GM23338 (cell line): ENCODE measurements around the gene EXTL1. TPM values are rescaled to one million over a fixed set of nuclear protein-coding genes. Genes with fewer than 3 reads are reported as not detected.

ENCODE experiments used
- ATAC-seq: fragments of 200-7000 bp; cut with Tn5 transposase; 3 replicates; pipeline ENCODE4 v1.9.1; 2020
- DNase-seq: peaks from one replicate; pipeline ENCODE4 v3.0.0-alpha.2; 2015; ENCODE audit warnings: low spot score
- H2AFZ ChIP-seq: fragments of 200-600 bp; sonication (generic); 2 replicates; pipeline ENCODE4 v1.8.0; 2016; ENCODE audit warnings: antibody characterized with exemption, mild to moderate bottlenecking, moderate library complexity
- H3F3A ChIP-seq: fragments of 200-600 bp; sonication (generic); replicated peaks from 2 replicates; pipeline ENCODE4 v1.8.0; 2017; ENCODE audit warnings: antibody characterized with exemption, mixed run types, low read depth
- H3K27ac ChIP-seq: fragments of 200-600 bp; sonication (generic); 2 replicates; pipeline ENCODE4 v1.6.1; 2016; ENCODE audit warnings: low read depth
- H3K27me3 ChIP-seq: fragments of 200-600 bp; sonication (generic); 2 replicates; pipeline ENCODE4 v1.8.0; 2016; ENCODE audit warnings: mild to moderate bottlenecking, mixed run types, moderate library complexity; ENCODE audit not compliant: insufficient read depth
- H3K36me3 ChIP-seq: fragments of 200-600 bp; sonication (generic); 2 replicates; pipeline ENCODE4 v1.8.0; 2016; ENCODE audit warnings: mild to moderate bottlenecking; ENCODE audit not compliant: insufficient read depth
- H3K4me1 ChIP-seq: fragments of 200-600 bp; sonication (generic); 2 replicates; pipeline ENCODE4 v1.8.0; 2016; ENCODE audit warnings: mild to moderate bottlenecking, moderate library complexity; ENCODE audit not compliant: insufficient read depth
- H3K4me2 ChIP-seq: fragments of 200-600 bp; sonication (generic); 2 replicates; pipeline ENCODE4 v1.7.1; 2017; ENCODE audit warnings: mixed run types
- H3K4me3 ChIP-seq: fragments of 200-600 bp; sonication (generic); 2 replicates; pipeline ENCODE4 v1.6.1; 2016; ENCODE audit warnings: mixed run types
- H3K79me2 ChIP-seq: fragments of 200-600 bp; sonication (generic); replicated peaks from 2 replicates; pipeline ENCODE4 v1.8.0; 2017; ENCODE audit warnings: mild to moderate bottlenecking; ENCODE audit not compliant: insufficient read depth
- H3K9me2 ChIP-seq: fragments of 200-600 bp; sonication (generic); 2 replicates; pipeline ENCODE4 v1.8.0; 2017; ENCODE audit not compliant: insufficient read depth
- H4K20me1 ChIP-seq: fragments of 200-600 bp; sonication (generic); replicated peaks from 2 replicates; pipeline ENCODE4 v1.8.0; 2017; ENCODE audit warnings: mild to moderate bottlenecking; ENCODE audit not compliant: insufficient read depth
- H3K27ac Mint-ChIP-seq: 2 replicates; pipeline ENCODE4 v1.8.0; 2020; ENCODE audit warnings: inconsistent platforms, mild to moderate bottlenecking, moderate library complexity, mixed read lengths
- H3K27me3 Mint-ChIP-seq: 3 replicates; pipeline ENCODE4 v1.8.0; 2022; ENCODE audit warnings: low read depth, mild to moderate bottlenecking, moderate library complexity, mixed read lengths, inconsistent platforms; ENCODE audit not compliant: insufficient read depth, poor library complexity
- H3K36me3 Mint-ChIP-seq: 3 replicates; pipeline ENCODE4 v1.8.0; 2021; ENCODE audit warnings: low read depth, mild to moderate bottlenecking, inconsistent platforms, moderate library complexity, mixed read lengths
- H3K4me1 Mint-ChIP-seq: 3 replicates; pipeline ENCODE4 v1.8.0; 2020; ENCODE audit warnings: mild to moderate bottlenecking, inconsistent platforms, mixed read lengths
- H3K4me3 Mint-ChIP-seq: 3 replicates; pipeline ENCODE4 v1.8.0; 2021; ENCODE audit warnings: moderate library complexity, mild to moderate bottlenecking, inconsistent platforms, mixed read lengths
- H3K9me3 Mint-ChIP-seq: 3 replicates; pipeline ENCODE4 v1.8.0; 2020; ENCODE audit warnings: moderate library complexity, mild to moderate bottlenecking, inconsistent platforms, mixed read lengths
- CREB1 ChIP-seq: fragments of 250-450 bp; sonication (Bioruptor Pico); IDR thresholded peaks from 2 replicates; pipeline ENCODE4 v1.5.0; 2020; ENCODE audit warnings: low read depth, mild to moderate bottlenecking, moderate library complexity
- EZH2 ChIP-seq: fragments of 200-600 bp; sonication (generic); IDR thresholded peaks from one replicate; pipeline ENCODE4 v1.8.0; 2017; ENCODE audit warnings: antibody characterized with exemption, mild to moderate bottlenecking, low read depth; ENCODE audit not compliant: unreplicated experiment
- EZH2phosphoT487 ChIP-seq: fragments of 200-600 bp; sonication (generic); IDR thresholded peaks from one replicate; pipeline ENCODE4 v1.8.1; 2018; ENCODE audit warnings: antibody characterized with exemption; ENCODE audit not compliant: unreplicated experiment
- JUNB ChIP-seq: IDR thresholded peaks from one replicate; pipeline ENCODE4 v1.6.1; 2016; ENCODE audit warnings: antibody characterized with exemption; ENCODE audit not compliant: unreplicated experiment
- NANOG ChIP-seq: IDR thresholded peaks from 2 replicates; pipeline ENCODE4 v1.6.1; 2016; ENCODE audit warnings: antibody characterized with exemption, borderline replicate concordance
- POLR2AphosphoS5 ChIP-seq: IDR thresholded peaks from 2 replicates; pipeline ENCODE4 v1.6.1; 2016; ENCODE audit warnings: antibody characterized with exemption, low read depth
- STAT1 ChIP-seq: IDR thresholded peaks from one replicate; pipeline ENCODE4 v1.6.1; 2016; ENCODE audit warnings: antibody characterized with exemption; ENCODE audit not compliant: unreplicated experiment
- ZNF114 ChIP-seq: fragments of 250-450 bp; sonication (Bioruptor Pico); IDR thresholded peaks from 2 replicates; pipeline ENCODE4 v1.5.0; 2020; ENCODE audit warnings: mild to moderate bottlenecking, moderate library complexity
- ZNF331 ChIP-seq: fragments of 250-450 bp; sonication (Bioruptor Pico); IDR thresholded peaks from 2 replicates; pipeline ENCODE4 v1.5.0; 2020; ENCODE audit warnings: low read depth, mild to moderate bottlenecking, moderate library complexity
- polyA plus RNA-seq: library from polyadenylated mRNA; unstranded; fragments of >200 nt; fragmentation: Nextera tagmentation; extraction: Ambion mirVana; gene quantifications from 2 replicates; pipeline ENCODE4 v1.2.1, GENCODE V29; 2016
- total RNA-seq: library from RNA; depleted of rRNA; stranded (reverse); fragments of >200 nt; shearing (Covaris generic); gene quantifications from 2 replicates; pipeline ENCODE4 v1.2.3, GENCODE V29; 2014
- TF ChIP-seq, protein P1 (sequence below): IDR thresholded peaks from 2 replicates; pipeline ENCODE4 v1.6.1; 2016; ENCODE audit warnings: antibody characterized with exemption
- TF ChIP-seq, protein P2 (sequence below), 2 experiments: fragments of 200-600 bp in 1 of 2; sonication (generic) in 1 of 2; conservative IDR thresholded peaks; 2 replicates each; pipeline versions ENCODE4 v1.5.1 to v1.6.1; 2016 to 2017; ENCODE audit warnings: antibody characterized with exemption in 2 of 2, low read depth in 2 of 2, mild to moderate bottlenecking in 2 of 2, moderate library complexity in 1 of 2
- TF ChIP-seq, protein P3 (sequence below): IDR thresholded peaks from one replicate; pipeline ENCODE4 v1.6.1; 2018; ENCODE audit warnings: antibody characterized with exemption; ENCODE audit not compliant: unreplicated experiment

Gene EXTL1
- total and polyA plus RNA-seq, 2 experiments from 2014 or later = 0.37 to 1.2 TPM

DNA sequence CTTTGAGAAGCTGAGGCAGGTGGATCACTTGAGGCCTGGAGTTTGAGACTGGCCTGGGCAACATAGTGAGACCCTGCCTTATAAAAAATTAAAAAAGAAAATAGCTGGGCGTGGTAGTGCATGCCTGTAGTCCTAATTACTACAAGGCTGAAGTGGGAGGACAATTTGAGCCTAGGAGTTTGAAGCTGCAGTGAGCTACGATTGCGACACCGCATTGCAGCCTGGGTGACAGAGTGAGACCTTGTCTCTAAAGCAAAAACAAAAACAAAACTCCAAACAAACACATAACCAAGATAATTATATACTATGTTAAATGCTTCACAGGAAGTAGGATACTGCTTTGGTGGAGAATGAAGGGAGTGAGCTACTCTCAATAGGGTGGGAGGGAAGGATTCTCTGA lies 18.3 kb upstream of the EXTL1 start:
- ATAC-seq = no peak
- no peak overlapping the region for H3K27ac Mint-ChIP-seq
- Histone ChIP-seq H3K27me3 (no peaks in the 10 kb centered on the region), H3K36me3 (no peaks in the 10 kb centered on the region), H3K4me3 (no peak overlapping the region), H3K4me2 (no peak overlapping the region), H3K9me2 (no peaks in the 10 kb centered on the region), H3K79me2 (no peaks in the 10 kb centered on the region), H3K27ac (no peak overlapping the region), H3K4me1 (peaks cover 7% of the 10 kb centered on the region), H4K20me1 (no peaks in the 10 kb centered on the region), H3F3A (no peaks in the 10 kb centered on the region), H2AFZ (no peak overlapping the region)
- DNase-seq = no peak
- no peak for TF ChIP-seq NANOG
- TF ChIP-seq CREB1 (CRISPR knock-in tag) = no peak
- H3K9me3 Mint-ChIP-seq = no peaks in the 10 kb centered on the region
- H3K36me3 Mint-ChIP-seq = no peaks in the 10 kb centered on the region
- peaks cover 12% of the 10 kb centered on the region for H3K27me3 Mint-ChIP-seq
- H3K4me3 Mint-ChIP-seq = no peak overlapping the region
- peaks cover 13% of the 10 kb centered on the region for H3K4me1 Mint-ChIP-seq

DNA sequence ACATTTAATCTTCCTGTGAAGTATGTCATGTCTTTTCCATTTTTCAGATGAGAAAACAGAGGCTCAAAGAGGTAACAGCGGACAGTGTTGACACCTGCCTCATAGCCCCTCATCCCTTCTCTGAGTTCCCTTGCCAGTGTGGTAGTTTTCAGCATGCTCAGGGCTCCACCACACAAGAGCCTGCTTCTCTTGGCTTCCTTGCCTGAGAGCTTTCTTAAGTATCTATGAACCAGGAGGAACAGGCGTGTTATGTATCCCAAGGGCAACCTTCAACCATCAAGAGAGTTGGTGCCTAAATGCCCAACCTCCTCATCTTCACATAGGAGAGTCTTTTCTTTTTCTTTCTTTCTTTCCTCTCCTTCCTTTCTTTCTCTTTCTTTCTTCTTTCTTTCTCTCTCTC lies 17.8 kb upstream of the EXTL1 start:
- H3K9me3 Mint-ChIP-seq = no peaks in the 10 kb centered on the region

More for the DNA sequence above, 17.8 kb upstream of the EXTL1 start:
- no peaks in the 10 kb centered on the region for H4K20me1 ChIP-seq
- H3K27ac ChIP-seq = no peak overlapping the region
- no peaks in the 10 kb centered on the region for H3K9me2 ChIP-seq
- no peaks in the 10 kb centered on the region for H3F3A ChIP-seq
- ATAC-seq (no peak), DNase-seq (no peak)
- H3K27me3 Mint-ChIP-seq = peaks cover 9% of the 10 kb centered on the region
- H3K27ac Mint-ChIP-seq = no peak overlapping the region
- H3K4me2 ChIP-seq = no peak overlapping the region
- H3K4me1 Mint-ChIP-seq = peaks cover 8% of the 10 kb centered on the region
- H3K27me3 ChIP-seq = no peaks in the 10 kb centered on the region
- no peaks in the 10 kb centered on the region for H3K36me3 ChIP-seq
- H3K4me3 Mint-ChIP-seq = no peak overlapping the region
- no peak overlapping the region for H3K4me3 ChIP-seq
- H3K79me2 ChIP-seq = no peaks in the 10 kb centered on the region
- no peaks in the 10 kb centered on the region for H3K36me3 Mint-ChIP-seq
- no peak overlapping the region for H2AFZ ChIP-seq
- TF ChIP-seq NANOG = no peak
- no peak for TF ChIP-seq ZNF331 (CRISPR knock-in tag)
- no peak for TF ChIP-seq ZNF114 (CRISPR knock-in tag)
- no peak for TF ChIP-seq STAT1
- TF ChIP-seq, protein P1, sequence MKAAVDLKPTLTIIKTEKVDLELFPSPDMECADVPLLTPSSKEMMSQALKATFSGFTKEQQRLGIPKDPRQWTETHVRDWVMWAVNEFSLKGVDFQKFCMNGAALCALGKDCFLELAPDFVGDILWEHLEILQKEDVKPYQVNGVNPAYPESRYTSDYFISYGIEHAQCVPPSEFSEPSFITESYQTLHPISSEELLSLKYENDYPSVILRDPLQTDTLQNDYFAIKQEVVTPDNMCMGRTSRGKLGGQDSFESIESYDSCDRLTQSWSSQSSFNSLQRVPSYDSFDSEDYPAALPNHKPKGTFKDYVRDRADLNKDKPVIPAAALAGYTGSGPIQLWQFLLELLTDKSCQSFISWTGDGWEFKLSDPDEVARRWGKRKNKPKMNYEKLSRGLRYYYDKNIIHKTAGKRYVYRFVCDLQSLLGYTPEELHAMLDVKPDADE = no peak
- TF ChIP-seq JUNB = no peak
- TF ChIP-seq POLR2AphosphoS5 = no peak
- TF ChIP-seq, protein P2, sequence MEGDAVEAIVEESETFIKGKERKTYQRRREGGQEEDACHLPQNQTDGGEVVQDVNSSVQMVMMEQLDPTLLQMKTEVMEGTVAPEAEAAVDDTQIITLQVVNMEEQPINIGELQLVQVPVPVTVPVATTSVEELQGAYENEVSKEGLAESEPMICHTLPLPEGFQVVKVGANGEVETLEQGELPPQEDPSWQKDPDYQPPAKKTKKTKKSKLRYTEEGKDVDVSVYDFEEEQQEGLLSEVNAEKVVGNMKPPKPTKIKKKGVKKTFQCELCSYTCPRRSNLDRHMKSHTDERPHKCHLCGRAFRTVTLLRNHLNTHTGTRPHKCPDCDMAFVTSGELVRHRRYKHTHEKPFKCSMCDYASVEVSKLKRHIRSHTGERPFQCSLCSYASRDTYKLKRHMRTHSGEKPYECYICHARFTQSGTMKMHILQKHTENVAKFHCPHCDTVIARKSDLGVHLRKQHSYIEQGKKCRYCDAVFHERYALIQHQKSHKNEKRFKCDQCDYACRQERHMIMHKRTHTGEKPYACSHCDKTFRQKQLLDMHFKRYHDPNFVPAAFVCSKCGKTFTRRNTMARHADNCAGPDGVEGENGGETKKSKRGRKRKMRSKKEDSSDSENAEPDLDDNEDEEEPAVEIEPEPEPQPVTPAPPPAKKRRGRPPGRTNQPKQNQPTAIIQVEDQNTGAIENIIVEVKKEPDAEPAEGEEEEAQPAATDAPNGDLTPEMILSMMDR (conservative IDR thresholded peaks at IDR 0.05; ENCODE audit: low read depth in 2 of 2) = no peak
- TF ChIP-seq, protein P3, sequence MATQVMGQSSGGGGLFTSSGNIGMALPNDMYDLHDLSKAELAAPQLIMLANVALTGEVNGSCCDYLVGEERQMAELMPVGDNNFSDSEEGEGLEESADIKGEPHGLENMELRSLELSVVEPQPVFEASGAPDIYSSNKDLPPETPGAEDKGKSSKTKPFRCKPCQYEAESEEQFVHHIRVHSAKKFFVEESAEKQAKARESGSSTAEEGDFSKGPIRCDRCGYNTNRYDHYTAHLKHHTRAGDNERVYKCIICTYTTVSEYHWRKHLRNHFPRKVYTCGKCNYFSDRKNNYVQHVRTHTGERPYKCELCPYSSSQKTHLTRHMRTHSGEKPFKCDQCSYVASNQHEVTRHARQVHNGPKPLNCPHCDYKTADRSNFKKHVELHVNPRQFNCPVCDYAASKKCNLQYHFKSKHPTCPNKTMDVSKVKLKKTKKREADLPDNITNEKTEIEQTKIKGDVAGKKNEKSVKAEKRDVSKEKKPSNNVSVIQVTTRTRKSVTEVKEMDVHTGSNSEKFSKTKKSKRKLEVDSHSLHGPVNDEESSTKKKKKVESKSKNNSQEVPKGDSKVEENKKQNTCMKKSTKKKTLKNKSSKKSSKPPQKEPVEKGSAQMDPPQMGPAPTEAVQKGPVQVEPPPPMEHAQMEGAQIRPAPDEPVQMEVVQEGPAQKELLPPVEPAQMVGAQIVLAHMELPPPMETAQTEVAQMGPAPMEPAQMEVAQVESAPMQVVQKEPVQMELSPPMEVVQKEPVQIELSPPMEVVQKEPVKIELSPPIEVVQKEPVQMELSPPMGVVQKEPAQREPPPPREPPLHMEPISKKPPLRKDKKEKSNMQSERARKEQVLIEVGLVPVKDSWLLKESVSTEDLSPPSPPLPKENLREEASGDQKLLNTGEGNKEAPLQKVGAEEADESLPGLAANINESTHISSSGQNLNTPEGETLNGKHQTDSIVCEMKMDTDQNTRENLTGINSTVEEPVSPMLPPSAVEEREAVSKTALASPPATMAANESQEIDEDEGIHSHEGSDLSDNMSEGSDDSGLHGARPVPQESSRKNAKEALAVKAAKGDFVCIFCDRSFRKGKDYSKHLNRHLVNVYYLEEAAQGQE = no peak
- no peak for TF ChIP-seq EZH2phosphoT487
- no peak for TF ChIP-seq EZH2
- H3K4me1 ChIP-seq = peaks cover 2% of the 10 kb centered on the region
